Measurements from ENCODE around the gene ASTN2. TPM values are rescaled to one million over a fixed set of nuclear protein-coding genes. Genes with fewer than 3 reads are reported as not detected.

Gene ASTN2
- total RNA-seq, 2 donors from 2014 or later, result 2.2 to 5.1 TPM

DNA sequence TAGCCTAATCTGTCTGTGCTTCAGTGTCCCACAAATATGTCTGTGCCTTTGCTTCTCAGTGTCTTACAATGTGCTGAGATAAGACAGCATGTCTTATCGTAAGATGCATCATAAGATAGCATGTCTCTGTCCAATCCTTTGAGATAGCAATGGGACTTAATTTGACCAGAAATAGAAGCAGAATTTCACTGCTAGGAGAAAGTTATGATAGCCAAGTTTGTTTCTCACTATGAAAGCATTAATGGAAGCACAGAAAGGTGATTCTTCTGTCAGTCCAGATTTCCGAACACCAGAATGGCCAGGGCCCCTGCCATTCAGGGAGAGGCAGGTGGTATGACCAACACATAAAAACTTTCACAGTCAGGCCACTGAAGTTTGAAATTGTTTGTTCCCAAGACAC lies 616.3 kb downstream of the ASTN2 start:
- no peak for ATAC-seq
- Mint-ChIP-seq H3K36me3 (no peaks in the 10 kb centered on the region), H3K9me3 (no peaks in the 10 kb centered on the region), H3K27me3 (peaks cover 4 to 6% of the 10 kb centered on the region in 2 donors), H3K4me3 (no peak overlapping the region), H3K4me1 (ENCODE audit: low read depth in 2 of 2) (no peaks in the 10 kb centered on the region), H3K27ac (no peak overlapping the region)
- no peak for DNase-seq (ENCODE audit: low spot score)

DNA sequence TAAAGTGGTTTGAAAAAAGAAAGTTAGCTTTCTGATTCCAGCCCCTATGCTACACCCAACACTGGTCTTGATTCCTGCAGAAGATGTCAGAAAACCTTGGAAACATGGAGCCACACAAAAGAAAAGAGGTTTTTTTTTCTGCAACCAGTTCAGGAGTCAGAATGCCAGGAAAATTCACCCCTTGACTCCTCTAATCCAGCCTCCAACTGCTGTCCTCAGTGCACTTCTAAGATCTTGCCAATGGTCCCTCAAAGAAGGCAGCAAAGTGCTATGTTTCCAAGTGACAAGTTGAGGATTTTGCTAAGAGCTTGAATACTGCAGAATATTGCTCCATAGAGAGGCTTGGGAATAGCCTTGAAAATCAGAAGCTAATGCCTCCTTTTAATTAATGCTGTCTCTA lies 617.6 kb downstream of the ASTN2 start:
- Mint-ChIP-seq H3K9me3 (no peaks in the 10 kb centered on the region), H3K4me3 (no peak overlapping the region), H3K4me1 (ENCODE audit: low read depth in 2 of 2) (no peaks in the 10 kb centered on the region), H3K36me3 (no peaks in the 10 kb centered on the region), H3K27me3 (peaks cover 4 to 6% of the 10 kb centered on the region in 2 donors), H3K27ac (no peak overlapping the region)
- DNase-seq (ENCODE audit: low spot score), result no peak
- no peak for ATAC-seq

- H3K4me3 Mint-ChIP-seq, result no peak overlapping the region
- no peaks in the 10 kb centered on the region for H3K4me1 Mint-ChIP-seq (ENCODE audit: low read depth in 2 of 2)
- ATAC-seq (no peak), DNase-seq (ENCODE audit: low spot score) (no peak)
- H3K9me3 Mint-ChIP-seq, result no peaks in the 10 kb centered on the region
- peaks cover 4 to 6% of the 10 kb centered on the region in 2 donors for H3K27me3 Mint-ChIP-seq
- H3K27ac Mint-ChIP-seq, result no peak overlapping the region
- no peaks in the 10 kb centered on the region for H3K36me3 Mint-ChIP-seq
Measured at GRCh38 chr9:116796669-116797068, 618.2 kb downstream of the ASTN2 start.

- no peak overlapping the region for H3K4me3 Mint-ChIP-seq
- H3K27ac Mint-ChIP-seq, result no peak overlapping the region
- H3K9me3 Mint-ChIP-seq, result no peaks in the 10 kb centered on the region
- ATAC-seq, result no peak
- H3K4me1 Mint-ChIP-seq (ENCODE audit: low read depth in 2 of 2), result no peaks in the 10 kb centered on the region
- H3K27me3 Mint-ChIP-seq, result peaks cover 2 to 3% of the 10 kb centered on the region in 2 donors
- H3K36me3 Mint-ChIP-seq, result no peaks in the 10 kb centered on the region
- no peak for DNase-seq (ENCODE audit: low spot score)
Measured at GRCh38 chr9:116795821-116796220, 619.0 kb downstream of the ASTN2 start.

DNA sequence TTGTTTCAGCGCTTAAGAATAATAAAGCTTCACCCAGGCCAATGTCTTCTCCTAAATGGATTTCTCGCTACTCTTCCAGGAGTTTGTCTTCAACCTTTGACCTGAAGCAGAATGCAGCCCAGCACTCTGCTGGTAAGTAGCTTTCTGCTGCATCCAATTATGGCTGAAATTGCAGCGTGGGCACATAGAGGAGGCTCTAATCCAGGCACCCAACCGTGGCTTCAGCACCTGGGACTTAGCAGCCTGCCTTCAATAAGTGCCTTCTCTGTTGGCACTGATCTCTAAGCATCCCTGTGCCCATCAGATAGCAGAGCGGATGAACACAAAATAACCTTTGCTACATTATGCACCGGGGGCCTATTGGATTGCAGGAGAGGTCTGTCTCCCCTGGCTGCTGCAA lies 622.6 kb downstream of the ASTN2 start:
- no peak for ATAC-seq
- H3K36me3 Mint-ChIP-seq, result no peaks in the 10 kb centered on the region
- no peak for DNase-seq (ENCODE audit: low spot score)
- no peak overlapping the region for H3K27ac Mint-ChIP-seq
- H3K9me3 Mint-ChIP-seq, result no peaks in the 10 kb centered on the region
- H3K27me3 Mint-ChIP-seq, result no peaks in the 10 kb centered on the region
- no peaks in the 10 kb centered on the region for H3K4me1 Mint-ChIP-seq (ENCODE audit: low read depth in 2 of 2)
- no peak overlapping the region for H3K4me3 Mint-ChIP-seq

DNA sequence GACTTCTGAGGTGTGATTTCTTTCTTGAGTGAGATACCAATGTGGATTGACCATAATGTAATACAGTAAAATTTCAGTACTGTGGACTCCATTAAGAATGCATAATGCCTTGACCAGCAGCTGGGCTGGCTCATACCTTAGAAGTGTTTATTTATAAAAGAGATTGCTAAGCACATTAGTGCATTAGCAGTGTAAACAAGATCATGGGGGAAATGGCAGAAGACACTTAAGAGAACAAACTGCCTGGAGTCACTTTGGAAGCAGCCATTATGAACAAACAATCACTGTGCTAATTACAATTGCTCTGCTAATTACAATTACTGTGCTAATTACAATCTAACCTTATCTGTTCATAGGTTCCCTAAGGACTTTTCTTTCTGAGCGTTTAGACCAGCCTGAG lies 623.5 kb downstream of the ASTN2 start:
- no peak overlapping the region for H3K4me3 Mint-ChIP-seq
- no peaks in the 10 kb centered on the region for H3K9me3 Mint-ChIP-seq
- DNase-seq (ENCODE audit: low spot score), result no peak
- peaks cover 1 to 2% of the 10 kb centered on the region in 2 donors for H3K27me3 Mint-ChIP-seq
- H3K4me1 Mint-ChIP-seq (ENCODE audit: low read depth in 2 of 2), result no peaks in the 10 kb centered on the region
- no peak for ATAC-seq
- H3K36me3 Mint-ChIP-seq, result no peaks in the 10 kb centered on the region
- H3K27ac Mint-ChIP-seq, result no peak overlapping the region

DNA sequence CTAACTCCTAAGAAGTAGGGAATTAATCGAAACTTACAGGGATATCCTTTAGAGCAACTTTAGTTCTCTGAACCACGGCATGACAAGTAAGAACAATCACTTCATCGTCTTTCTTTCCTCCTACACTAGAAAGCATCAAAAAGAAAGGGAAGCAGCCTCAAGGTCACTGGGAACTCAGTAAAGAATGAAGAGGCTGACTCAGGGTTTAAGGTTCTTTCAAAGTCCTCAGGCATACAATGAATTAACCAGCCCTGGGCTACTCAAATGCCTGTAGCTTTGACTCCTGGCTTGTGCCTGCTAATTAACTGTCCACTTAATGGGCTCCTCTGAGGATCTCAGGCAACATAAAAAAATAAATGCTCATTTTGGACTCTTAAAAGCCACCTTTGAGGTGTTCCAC lies 625.8 kb downstream of the ASTN2 start:
- Mint-ChIP-seq H3K27ac (no peak overlapping the region), H3K36me3 (no peaks in the 10 kb centered on the region)

GRCh38 chr9:116786737-116787136 lies 628.1 kb downstream of the ASTN2 start:
- ATAC-seq, result no peak
- no peak for DNase-seq (ENCODE audit: low spot score)
- H3K4me3 Mint-ChIP-seq, result no peak overlapping the region
- H3K9me3 Mint-ChIP-seq, result peaks cover 7% of the 10 kb centered on the region
- no peak overlapping the region for H3K27ac Mint-ChIP-seq
- peaks cover 9 to 15% of the 10 kb centered on the region in 2 donors for H3K27me3 Mint-ChIP-seq
- no peaks in the 10 kb centered on the region for H3K36me3 Mint-ChIP-seq
- H3K4me1 Mint-ChIP-seq (ENCODE audit: low read depth in 2 of 2), result no peaks in the 10 kb centered on the region

More for the DNA sequence above, 625.8 kb downstream of the ASTN2 start:
- ATAC-seq (no peak), DNase-seq (ENCODE audit: low spot score) (no peak)
- H3K4me1 Mint-ChIP-seq (ENCODE audit: low read depth in 2 of 2), result no peaks in the 10 kb centered on the region
- no peak overlapping the region for H3K4me3 Mint-ChIP-seq
- peaks cover 9 to 15% of the 10 kb centered on the region in 2 donors for H3K27me3 Mint-ChIP-seq
- peaks cover 7% of the 10 kb centered on the region for H3K9me3 Mint-ChIP-seq

DNA sequence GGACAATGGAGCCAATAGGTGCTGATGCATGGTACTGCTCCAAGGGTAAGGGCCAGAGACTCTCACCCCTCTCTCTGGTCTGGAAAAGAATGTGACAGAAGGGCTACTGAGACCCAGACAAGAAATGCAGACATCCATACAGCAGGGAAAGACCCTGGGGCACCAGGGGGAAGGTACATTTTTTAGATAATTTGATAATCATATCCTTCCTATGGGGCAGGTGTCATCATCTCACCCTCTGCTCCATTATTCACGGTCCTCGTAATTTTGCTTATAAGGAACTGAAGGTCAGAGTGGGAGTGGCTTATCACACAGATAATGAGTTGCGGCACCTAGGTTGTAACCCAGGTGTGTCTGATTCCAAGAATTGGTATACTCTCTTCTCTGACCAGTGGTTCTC lies 637.7 kb downstream of the ASTN2 start:
- peaks cover 10% of the 10 kb centered on the region for H3K9me3 Mint-ChIP-seq
- no peaks in the 10 kb centered on the region for H3K36me3 Mint-ChIP-seq

GRCh38 chr9:116774421-116775180 lies 640.3 kb downstream of the ASTN2 start:
- no peak for DNase-seq (ENCODE audit: low spot score)
- Mint-ChIP-seq H3K4me3 (no peak overlapping the region), H3K36me3 (no peaks in the 10 kb centered on the region), H3K27ac (no peak overlapping the region), H3K9me3 (peaks cover 9% of the 10 kb centered on the region), H3K4me1 (ENCODE audit: low read depth in 2 of 2) (no peaks in the 10 kb centered on the region), H3K27me3 (peaks cover 0 to 7% of the 10 kb centered on the region in 2 donors)
- no peak for ATAC-seq

More for the DNA sequence above, 637.7 kb downstream of the ASTN2 start:
- H3K4me3 Mint-ChIP-seq, result no peak overlapping the region
- H3K27me3 Mint-ChIP-seq, result peaks cover 0 to 7% of the 10 kb centered on the region in 2 donors
- H3K4me1 Mint-ChIP-seq (ENCODE audit: low read depth in 2 of 2), result no peaks in the 10 kb centered on the region
- ATAC-seq (no peak), DNase-seq (ENCODE audit: low spot score) (no peak)
- no peak overlapping the region for H3K27ac Mint-ChIP-seq

- H3K27me3 Mint-ChIP-seq, result no peaks in the 10 kb centered on the region
- DNase-seq (ENCODE audit: low spot score) (no peak), ATAC-seq (no peak)
- H3K4me3 Mint-ChIP-seq, result no peak overlapping the region
- no peak overlapping the region for H3K27ac Mint-ChIP-seq
- no peaks in the 10 kb centered on the region for H3K36me3 Mint-ChIP-seq
- H3K4me1 Mint-ChIP-seq (ENCODE audit: low read depth in 2 of 2), result no peaks in the 10 kb centered on the region
- H3K9me3 Mint-ChIP-seq, result no peaks in the 10 kb centered on the region
Measured at GRCh38 chr9:116767219-116767618, 647.6 kb downstream of the ASTN2 start.

- H3K4me1 Mint-ChIP-seq (ENCODE audit: low read depth in 2 of 2), result no peaks in the 10 kb centered on the region
- ATAC-seq, result no peak
- no peak overlapping the region for H3K27ac Mint-ChIP-seq
- no peaks in the 10 kb centered on the region for H3K36me3 Mint-ChIP-seq
- no peaks in the 10 kb centered on the region for H3K27me3 Mint-ChIP-seq
- no peak for DNase-seq (ENCODE audit: low spot score)
- no peak overlapping the region for H3K4me3 Mint-ChIP-seq
- no peaks in the 10 kb centered on the region for H3K9me3 Mint-ChIP-seq
Measured at GRCh38 chr9:116765011-116765410, 649.8 kb downstream of the ASTN2 start.

DNA sequence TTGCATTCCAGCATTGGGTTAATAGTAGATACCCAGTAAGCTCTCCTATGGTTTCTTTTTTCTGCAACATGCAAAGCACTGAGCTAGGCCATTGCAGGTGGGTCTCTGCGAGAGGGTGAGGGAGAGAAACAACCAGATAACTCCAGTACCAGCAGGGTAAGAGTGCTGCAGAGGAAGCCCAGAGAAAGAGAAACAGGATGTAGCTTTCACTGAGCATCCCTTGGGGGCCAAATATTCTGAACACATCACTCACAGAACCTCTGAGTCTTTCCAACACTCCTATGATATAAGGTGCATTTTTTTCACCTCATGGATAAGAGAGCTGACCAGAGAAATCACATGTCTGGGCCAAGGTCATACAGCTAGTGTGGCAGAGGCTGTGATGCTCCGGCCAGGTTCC lies 651.1 kb downstream of the ASTN2 start:
- DNase-seq (ENCODE audit: low spot score) (no peak), ATAC-seq (no peak)
- Mint-ChIP-seq H3K36me3 (no peaks in the 10 kb centered on the region), H3K27ac (no peak overlapping the region), H3K4me1 (ENCODE audit: low read depth in 2 of 2) (no peaks in the 10 kb centered on the region), H3K4me3 (no peak overlapping the region), H3K9me3 (no peaks in the 10 kb centered on the region), H3K27me3 (no peaks in the 10 kb centered on the region)

DNA sequence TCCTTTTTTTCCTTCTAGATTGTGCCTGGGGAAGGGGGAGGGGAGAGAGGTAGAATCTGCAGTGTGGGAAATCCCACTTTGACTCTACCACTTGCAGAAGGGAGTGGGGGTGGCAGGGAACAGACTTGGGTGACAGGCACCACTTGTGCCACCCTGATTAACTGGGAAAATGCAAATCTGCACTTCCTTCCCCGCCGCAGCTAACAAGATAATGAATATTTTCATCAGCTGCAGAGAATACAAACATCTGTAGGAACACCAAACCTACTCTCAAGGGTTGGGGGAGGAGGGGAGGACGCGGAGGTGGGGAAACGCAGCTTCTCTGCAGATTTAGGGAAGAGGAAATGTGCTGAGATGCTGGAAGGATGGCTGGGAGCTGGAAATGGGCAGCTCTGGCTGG lies 654.2 kb downstream of the ASTN2 start:
- ATAC-seq, result no peak
- Mint-ChIP-seq H3K4me3 (no peak overlapping the region), H3K36me3 (no peaks in the 10 kb centered on the region), H3K4me1 (ENCODE audit: low read depth in 2 of 2) (no peaks in the 10 kb centered on the region), H3K27me3 (peaks cover 7% of the 10 kb centered on the region in 2 donors), H3K9me3 (peaks cover under 1% of the 10 kb centered on the region), H3K27ac (no peak overlapping the region)
- no peak for DNase-seq (ENCODE audit: low spot score)

DNA sequence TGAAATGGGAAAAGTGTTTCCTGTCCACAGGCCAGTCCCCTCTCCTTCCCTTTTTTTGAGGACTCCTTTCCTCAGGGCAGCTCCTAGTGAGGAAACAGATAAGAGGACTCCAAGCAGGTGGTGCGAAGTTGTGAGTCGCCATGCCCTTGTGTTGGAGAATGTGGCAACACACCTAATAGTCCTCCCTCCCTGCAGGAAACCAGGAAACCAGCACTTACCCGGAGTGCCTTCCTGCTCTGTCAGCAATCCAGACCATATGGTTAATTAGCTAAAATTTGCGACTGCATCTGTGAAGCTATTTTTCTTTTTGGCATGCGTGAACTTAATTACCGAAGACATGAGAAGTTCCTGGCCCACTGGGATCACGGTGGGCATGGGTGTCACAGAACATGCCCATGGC lies 657.8 kb downstream of the ASTN2 start:
- H3K4me3 Mint-ChIP-seq, result no peak overlapping the region
- ATAC-seq (no peak), DNase-seq (ENCODE audit: low spot score) (no peak)
- peaks cover 8 to 9% of the 10 kb centered on the region in 2 donors for H3K27me3 Mint-ChIP-seq
- H3K9me3 Mint-ChIP-seq, result peaks cover 3% of the 10 kb centered on the region
- H3K36me3 Mint-ChIP-seq, result no peaks in the 10 kb centered on the region
- no peaks in the 10 kb centered on the region for H3K4me1 Mint-ChIP-seq (ENCODE audit: low read depth in 2 of 2)
- H3K27ac Mint-ChIP-seq, result no peak overlapping the region
